ENCODE results near the gene DAAM2.

DNA sequence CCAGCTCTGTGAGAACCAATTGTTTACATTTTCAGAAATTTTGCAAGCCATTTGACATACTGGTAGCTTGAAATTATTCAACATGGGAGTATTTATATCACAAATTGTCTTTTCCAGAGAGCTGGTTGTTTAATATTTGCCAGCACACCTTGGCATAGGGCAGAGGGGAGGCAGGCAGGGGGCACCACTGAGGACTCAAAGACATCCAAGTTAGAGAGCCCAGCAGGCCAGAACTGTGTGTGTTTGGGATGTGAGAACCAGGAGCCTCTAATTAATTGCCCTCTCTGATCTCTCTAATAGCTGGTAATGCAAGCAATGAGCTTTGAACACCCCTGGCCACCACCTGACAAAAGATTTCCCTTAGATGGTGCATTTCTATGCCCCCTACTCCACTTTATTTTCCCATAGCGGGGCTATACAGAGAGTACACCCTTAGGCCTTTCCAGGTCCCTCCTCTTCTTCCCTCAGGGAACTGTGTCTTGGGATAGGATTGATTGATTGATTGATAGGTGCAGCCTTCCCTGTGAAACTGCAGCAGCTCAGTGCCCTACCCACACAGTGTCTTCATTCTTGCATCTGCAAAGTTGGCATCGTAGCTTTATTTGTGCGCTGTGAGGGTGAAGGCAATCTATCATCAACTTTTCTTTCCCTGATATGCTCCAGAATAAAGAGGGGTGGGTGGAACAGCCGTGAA lies 112.9 kb downstream of the DAAM2 start:
- no peak for TF ChIP-seq TAF1 (IDR thresholded peaks at IDR 0.05; ENCODE audit: low read depth, low read length)
- no peak for TF ChIP-seq POLR2AphosphoS5 (IDR thresholded peaks at IDR 0.05; ENCODE audit: low read depth, low read length)
- no peak for TF ChIP-seq POLR2A (IDR thresholded peaks at IDR 0.05; ENCODE audit: low read depth, low read length)
- TF ChIP-seq POU2F2 (IDR thresholded peaks at IDR 0.05; ENCODE audit: low read depth, low read length), result no peak
- no peak for TF ChIP-seq PAX5 (IDR thresholded peaks at IDR 0.05; ENCODE audit: insufficient read depth, low read length, severe bottlenecking)

Measured in GM12891 (cell line).